Measurements from ENCODE around the gene ZG16B.

Gene ZG16B

DNA sequence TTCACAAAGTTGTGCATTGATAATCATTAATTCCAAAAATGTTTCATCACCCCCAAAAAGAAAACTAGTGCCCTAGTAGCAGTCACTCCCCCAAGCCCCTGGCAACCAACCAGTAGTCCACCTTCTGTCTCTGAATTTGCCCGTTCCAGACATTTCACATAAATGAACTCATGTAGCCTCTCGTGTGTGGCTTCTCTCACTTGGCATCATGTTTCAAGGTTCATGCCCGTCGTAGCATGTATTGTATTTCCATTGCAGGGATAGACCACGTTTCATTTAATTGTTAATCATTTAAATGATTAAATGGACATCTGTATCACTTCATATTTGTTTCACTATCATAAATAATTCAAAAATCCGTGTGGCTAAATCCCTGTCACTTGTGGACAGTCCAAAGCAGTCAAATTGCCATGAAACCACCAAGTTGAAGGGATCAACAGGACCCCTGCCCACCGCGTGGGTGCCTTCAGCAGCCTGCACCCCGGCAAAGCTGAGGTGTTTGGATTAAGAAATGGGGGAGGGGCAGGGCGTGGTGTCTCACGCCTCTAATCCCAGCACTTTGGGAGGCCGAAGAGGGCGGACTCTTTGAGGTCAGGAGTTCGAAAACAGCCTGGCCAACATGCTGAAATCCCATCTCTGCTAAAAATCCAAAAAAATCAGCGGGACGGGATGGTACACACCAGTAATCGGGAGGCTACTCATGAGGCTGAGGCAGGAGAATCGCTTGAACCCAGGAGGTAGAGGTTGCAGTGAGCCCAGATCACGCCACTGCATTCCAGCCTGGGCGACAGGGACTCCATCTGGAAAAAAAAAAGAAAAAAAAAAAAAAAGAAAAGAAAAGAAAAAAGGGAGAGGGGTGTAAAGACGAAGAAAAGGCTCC is 44.2 kb downstream of the ZG16B start:
- DNase-seq = no peak

- DNase-seq = peak; percentile 58
Observed at GRCh38 chr16:2874912-2875362, 44.8 kb downstream of the ZG16B start.

- no peak for DNase-seq
Observed at GRCh38 chr16:2879854-2880508, 49.9 kb downstream of the ZG16B start.

All from T-helper 9 cell (primary cell).